GM21717 (cell line): ENCODE data around the gene NIPA2.

Experiments
- ATAC-seq: cut with Tn5 transposase; IDR thresholded peaks from one replicate; pipeline ENCODE4 v1.9.1; 2021; ENCODE audit warnings: mild to moderate bottlenecking, moderate library complexity; ENCODE audit not compliant: unreplicated experiment

Gene NIPA2

GRCh38 chr15:22895465-22896190, 57.2 kb downstream of the NIPA2 start:
- ATAC-seq: peak; percentile 62

GRCh38 chr15:22902046-22902445, 63.6 kb downstream of the NIPA2 start:
- ATAC-seq: no peak

- no peak for ATAC-seq
Measured at GRCh38 chr15:22902578-22902977, 64.1 kb downstream of the NIPA2 start.

GRCh38 chr15:22902981-22903380, 64.5 kb downstream of the NIPA2 start:
- ATAC-seq: no peak

- ATAC-seq: no peak
Measured at GRCh38 chr15:22903427-22903826, 65.0 kb downstream of the NIPA2 start.

GRCh38 chr15:22903961-22904534, 65.6 kb downstream of the NIPA2 start:
- no peak for ATAC-seq

GRCh38 chr15:22904736-22905135, 66.3 kb downstream of the NIPA2 start:
- no peak for ATAC-seq

GRCh38 chr15:22907161-22907950, 68.9 kb downstream of the NIPA2 start:
- ATAC-seq: no peak

GRCh38 chr15:22908830-22909229, 70.4 kb downstream of the NIPA2 start:
- no peak for ATAC-seq

GRCh38 chr15:22911306-22911705, 72.8 kb downstream of the NIPA2 start:
- no peak for ATAC-seq

GRCh38 chr15:22912256-22912655, 73.8 kb downstream of the NIPA2 start:
- ATAC-seq: no peak

- ATAC-seq: no peak
Measured at GRCh38 chr15:22913646-22914380, 75.3 kb downstream of the NIPA2 start.

- no peak for ATAC-seq
Measured at GRCh38 chr15:22915866-22916515, 77.5 kb downstream of the NIPA2 start.

GRCh38 chr15:22916606-22917350, 78.3 kb downstream of the NIPA2 start:
- ATAC-seq: no peak

GRCh38 chr15:22917556-22917955, 79.1 kb downstream of the NIPA2 start:
- ATAC-seq: no peak
